HUES64 (cell line): ENCODE data around the gene SYT14.

ENCODE experiments used
- H3K27ac ChIP-seq: 2 replicates; pipeline ENCODE4 v1.7.0; 2013; ENCODE audit warnings: low read depth, low read length, inconsistent platforms
- H3K27me3 ChIP-seq: 2 replicates; pipeline ENCODE4 v1.6.1; 2013; ENCODE audit warnings: mild to moderate bottlenecking, low read length; ENCODE audit not compliant: insufficient read depth
- H3K36me3 ChIP-seq: 2 replicates; pipeline ENCODE4 v1.6.1; 2013; ENCODE audit warnings: mild to moderate bottlenecking, low read length; ENCODE audit not compliant: insufficient read depth
- H3K4me1 ChIP-seq: 2 replicates; pipeline ENCODE4 v1.6.1; 2013; ENCODE audit warnings: mild to moderate bottlenecking, low read length, moderate library complexity; ENCODE audit not compliant: insufficient read depth
- H3K4me3 ChIP-seq: 2 replicates; pipeline ENCODE4 v1.5.1; 2013; ENCODE audit warnings: mild to moderate bottlenecking, low read length, moderate library complexity
- H3K9ac ChIP-seq: 2 replicates; pipeline ENCODE4 v1.6.1; 2013; ENCODE audit warnings: mild to moderate bottlenecking, low read depth, low read length
- H3K9me3 ChIP-seq: 2 replicates; pipeline ENCODE4 v1.6.1; 2013; ENCODE audit warnings: low read depth, low read length; ENCODE audit not compliant: insufficient read depth
- WGBS: fragments of 150-250, 120-280 bp; methylation state at CpG from one replicate; pipeline ENCODE4 v1.1.7; 2013; ENCODE audit warnings: missing lambda C conversion rate; 5-methylcytosine and 5-hydroxymethylcytosine counted together

SYT14 gene

DNA sequence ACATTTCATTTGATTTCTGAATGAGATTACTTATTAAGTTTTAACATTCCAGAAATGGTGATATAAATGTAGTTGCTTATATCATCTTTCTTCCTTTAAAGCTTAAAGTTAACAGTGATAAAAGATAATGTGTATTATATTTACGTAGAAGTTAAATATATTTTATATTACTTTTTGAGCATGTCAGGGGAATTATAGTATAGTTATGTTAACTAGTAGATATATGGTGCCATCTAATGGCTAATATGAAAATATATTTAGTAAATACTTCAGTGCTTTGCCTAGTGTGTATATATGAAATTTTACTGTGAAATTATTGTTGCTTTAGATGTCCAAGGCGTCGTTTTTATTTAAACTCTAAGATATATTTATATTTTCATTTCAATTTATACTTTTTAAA is 51.5 kb downstream of the SYT14 start:
- H3K27ac ChIP-seq: no peak overlapping the region
- H3K4me1 ChIP-seq: peaks cover 10% of the 10 kb centered on the region
- H3K9me3 ChIP-seq: peaks cover 6% of the 10 kb centered on the region; the same call in 1 of the 2 replicates
- WGBS: no CpG with 5 or more reads among the region's 3 CpGs
- no peak overlapping the region for H3K9ac ChIP-seq
- H3K4me3 ChIP-seq: no peak overlapping the region
- H3K36me3 ChIP-seq: no peaks in the 10 kb centered on the region
- no peaks in the 10 kb centered on the region for H3K27me3 ChIP-seq

DNA sequence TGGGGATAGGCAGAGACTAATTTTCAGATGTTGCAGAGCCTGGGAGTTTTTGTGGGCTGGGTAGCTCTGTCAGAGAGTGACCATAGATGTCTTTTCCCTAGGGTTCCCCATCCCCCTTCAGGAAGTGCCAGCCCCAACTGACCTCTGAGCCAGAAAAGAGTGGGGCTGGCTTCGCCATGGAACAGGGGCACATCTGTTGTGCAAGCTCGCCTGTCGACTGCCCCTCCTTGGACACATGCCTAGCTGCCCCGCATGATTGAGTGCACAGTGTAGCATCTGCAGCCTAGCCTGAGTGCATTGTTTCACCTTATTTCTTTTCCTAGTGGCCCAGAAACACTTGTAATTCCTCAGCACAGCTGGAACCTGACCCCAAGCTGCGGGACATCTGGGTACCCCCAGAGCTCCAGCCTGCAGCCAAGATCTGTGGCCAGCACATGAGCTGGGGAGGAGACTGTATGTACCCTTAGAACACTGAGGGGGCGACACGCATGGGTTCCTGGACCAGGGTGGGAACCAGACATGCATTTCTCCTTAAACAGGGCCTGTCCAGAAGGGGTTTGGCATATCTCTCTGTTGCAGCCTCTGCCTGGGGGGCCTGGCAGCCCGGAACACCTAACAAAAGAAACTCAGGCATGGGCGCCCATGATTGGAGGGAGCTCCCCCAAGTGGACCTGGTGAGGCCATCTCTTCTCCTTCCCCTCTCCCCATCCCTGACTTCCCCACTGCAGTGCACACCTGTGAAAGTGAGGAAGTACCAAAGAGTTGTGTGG is 55.2 kb downstream of the SYT14 start:
- 91% methylated on average over 9 of the region's 9 CpGs for WGBS
- H3K36me3 ChIP-seq: no peaks in the 10 kb centered on the region
- no peak overlapping the region for H3K9ac ChIP-seq
- H3K27me3 ChIP-seq: no peaks in the 10 kb centered on the region
- H3K4me1 ChIP-seq: peaks cover 6% of the 10 kb centered on the region
- no peak overlapping the region for H3K27ac ChIP-seq
- no peaks in the 10 kb centered on the region for H3K9me3 ChIP-seq
- no peak overlapping the region for H3K4me3 ChIP-seq

DNA sequence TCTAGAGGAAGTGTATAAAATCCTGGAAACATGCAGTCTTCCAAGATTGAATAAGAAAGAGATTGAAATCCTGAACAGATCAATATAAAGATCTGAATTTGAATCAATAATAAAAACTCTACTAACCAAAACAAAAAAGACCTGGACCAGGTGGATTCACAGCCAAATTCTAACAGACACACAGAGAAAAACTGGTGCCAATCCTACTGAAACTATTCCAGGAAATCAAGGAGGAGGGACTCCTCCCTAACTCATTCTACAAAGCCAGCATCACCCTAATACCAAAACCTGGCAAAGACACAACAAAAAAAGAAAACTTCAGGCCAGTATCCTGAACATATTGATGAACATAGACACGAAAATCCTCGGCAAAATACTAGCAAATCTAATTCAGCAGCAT is 58.3 kb downstream of the SYT14 start:
- WGBS: 93% methylated on average over 2 of the region's 2 CpGs
- H3K4me3 ChIP-seq: no peak overlapping the region
- H3K9ac ChIP-seq: no peak overlapping the region
- H3K9me3 ChIP-seq: no peaks in the 10 kb centered on the region
- H3K36me3 ChIP-seq: no peaks in the 10 kb centered on the region
- H3K27ac ChIP-seq: no peak overlapping the region
- no peaks in the 10 kb centered on the region for H3K4me1 ChIP-seq
- H3K27me3 ChIP-seq: no peaks in the 10 kb centered on the region

DNA sequence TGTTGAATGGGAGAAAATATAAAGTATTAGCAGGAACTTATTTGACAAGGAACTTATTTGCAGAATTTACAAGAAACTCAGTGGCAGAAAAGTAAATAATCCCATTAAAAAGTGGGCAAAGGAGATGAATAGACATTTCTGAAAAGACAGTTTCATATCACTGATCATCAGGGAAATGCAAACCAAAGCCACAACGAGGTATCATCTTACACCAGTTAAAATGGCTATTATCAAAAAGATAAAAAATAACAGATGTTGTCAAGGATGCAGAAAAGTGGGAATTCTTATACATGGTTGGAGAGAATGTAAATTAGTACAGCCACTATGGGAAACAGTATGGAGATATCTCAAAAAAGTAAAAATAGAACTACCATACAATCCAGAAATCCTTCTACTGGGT is 61.0 kb downstream of the SYT14 start:
- no peaks in the 10 kb centered on the region for H3K36me3 ChIP-seq
- WGBS: 40% methylated on average over 1 of the region's 1 CpG

DNA sequence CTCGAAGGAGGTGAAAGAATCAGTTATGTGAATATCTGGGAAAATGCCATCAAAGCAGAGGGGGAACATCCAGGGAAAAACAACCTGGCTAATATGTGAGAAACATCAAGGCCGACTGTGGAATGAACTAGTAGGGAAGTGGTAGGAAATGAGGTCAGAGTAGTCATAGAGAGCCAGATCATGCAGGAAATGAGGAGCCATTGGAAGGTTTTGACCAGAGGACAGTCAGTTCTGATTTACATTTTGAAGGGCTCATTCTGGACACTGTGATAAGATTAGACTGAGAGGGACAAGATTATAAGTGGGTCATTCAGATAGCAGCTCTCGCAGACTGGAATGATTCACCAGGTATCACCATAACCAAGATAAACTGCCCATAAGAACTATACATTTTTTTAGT is 63.7 kb downstream of the SYT14 start:
- Histone ChIP-seq H3K27ac (no peak overlapping the region), H3K9me3 (no peaks in the 10 kb centered on the region), H3K36me3 (no peaks in the 10 kb centered on the region), H3K4me3 (no peak overlapping the region), H3K4me1 (no peaks in the 10 kb centered on the region), H3K9ac (no peak overlapping the region), H3K27me3 (no peaks in the 10 kb centered on the region)
- WGBS: 92% methylated on average over 2 of the region's 3 CpGs

More for the DNA sequence above, 61.0 kb downstream of the SYT14 start:
- Histone ChIP-seq H3K9ac (no peak overlapping the region), H3K4me3 (no peak overlapping the region), H3K4me1 (no peaks in the 10 kb centered on the region), H3K27ac (no peak overlapping the region), H3K27me3 (no peaks in the 10 kb centered on the region), H3K9me3 (no peaks in the 10 kb centered on the region)

DNA sequence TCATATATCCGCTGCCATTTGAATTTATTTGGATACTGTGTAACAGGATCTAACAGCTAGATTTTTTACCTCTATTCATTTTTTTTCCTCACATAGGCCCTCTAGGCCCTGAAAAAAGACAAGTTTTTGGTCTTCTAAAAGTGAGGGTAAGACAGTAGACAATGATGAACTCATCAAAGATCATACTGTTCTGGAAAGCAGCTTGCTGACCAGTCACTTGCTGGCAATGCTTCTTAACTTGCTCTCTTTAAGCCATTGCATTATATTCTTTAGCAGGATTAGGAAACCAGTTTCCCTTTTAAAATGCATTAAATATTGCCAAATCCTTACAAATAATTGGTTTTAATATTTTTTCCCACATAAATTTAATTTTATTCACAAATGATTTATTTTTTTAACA is 65.5 kb downstream of the SYT14 start:
- Histone ChIP-seq H3K4me3 (no peak overlapping the region), H3K36me3 (no peaks in the 10 kb centered on the region), H3K9me3 (no peaks in the 10 kb centered on the region), H3K27me3 (no peaks in the 10 kb centered on the region), H3K4me1 (no peaks in the 10 kb centered on the region), H3K9ac (no peak overlapping the region), H3K27ac (no peak overlapping the region)
- no CpG with 5 or more reads among the region's 1 CpG for WGBS

DNA sequence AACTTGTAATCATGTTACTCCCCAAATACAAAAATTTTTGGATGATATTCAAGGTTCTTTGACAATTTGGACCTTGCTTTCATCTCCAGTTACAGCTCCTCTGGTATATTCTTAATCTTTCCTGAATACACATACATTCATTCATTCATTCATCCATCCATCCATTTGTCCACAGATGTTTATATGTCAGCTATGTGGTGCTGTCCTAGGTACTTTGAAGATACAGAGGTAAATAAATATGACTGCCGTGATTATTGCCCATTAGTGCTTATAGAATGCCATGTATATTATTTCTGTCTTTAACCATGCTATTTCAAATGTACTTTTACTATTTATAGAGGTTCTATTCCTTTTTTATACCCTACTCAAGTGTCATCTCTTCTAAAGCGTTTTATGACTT is 72.1 kb downstream of the SYT14 start:
- Histone ChIP-seq H3K4me3 (no peak overlapping the region), H3K27ac (no peak overlapping the region), H3K9me3 (no peaks in the 10 kb centered on the region), H3K36me3 (no peaks in the 10 kb centered on the region), H3K9ac (no peak overlapping the region), H3K27me3 (no peaks in the 10 kb centered on the region), H3K4me1 (no peaks in the 10 kb centered on the region)
- WGBS: 100% methylated on average over 1 of the region's 2 CpGs

DNA sequence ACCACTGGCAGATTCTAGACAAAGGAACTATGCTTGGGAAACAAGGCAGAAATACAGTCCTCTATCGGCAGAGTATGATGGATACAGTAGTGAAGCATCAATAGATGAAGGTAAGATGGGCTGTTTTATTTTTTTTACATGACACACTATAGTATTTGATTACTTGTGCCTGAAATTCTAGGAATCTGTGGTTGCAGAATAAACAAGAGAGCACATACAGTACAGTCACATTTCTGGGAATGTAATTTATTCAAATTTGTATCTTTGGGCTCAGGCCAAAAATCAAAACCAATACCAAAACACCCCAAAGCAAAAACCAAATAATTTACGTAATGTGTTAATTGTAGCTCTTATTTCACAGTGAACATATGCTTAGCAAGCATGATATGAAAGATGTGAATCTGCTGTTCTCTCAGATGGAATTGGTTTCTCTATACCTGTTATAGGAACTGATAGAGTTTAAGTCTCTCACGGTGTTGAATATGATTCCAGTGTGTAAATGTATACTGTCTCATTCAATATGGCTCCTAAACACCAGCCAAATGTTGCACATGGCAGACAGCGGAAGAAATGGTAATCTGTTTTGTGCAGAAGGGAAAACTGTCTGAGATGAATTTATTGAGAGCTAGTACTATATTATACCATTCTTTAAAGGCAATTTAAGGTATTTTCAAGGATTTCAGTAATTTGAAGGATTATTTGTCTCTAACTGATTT is 83.3 kb downstream of the SYT14 start:
- no peaks in the 10 kb centered on the region for H3K27me3 ChIP-seq
- no peaks in the 10 kb centered on the region for H3K9me3 ChIP-seq
- no peaks in the 10 kb centered on the region for H3K4me1 ChIP-seq
- no peak overlapping the region for H3K9ac ChIP-seq
- no peak overlapping the region for H3K27ac ChIP-seq
- peaks cover 7% of the 10 kb centered on the region; the same call in 1 of the 2 replicates for H3K36me3 ChIP-seq
- H3K4me3 ChIP-seq: no peak overlapping the region
- WGBS: 98% methylated on average over 4 of the region's 4 CpGs

DNA sequence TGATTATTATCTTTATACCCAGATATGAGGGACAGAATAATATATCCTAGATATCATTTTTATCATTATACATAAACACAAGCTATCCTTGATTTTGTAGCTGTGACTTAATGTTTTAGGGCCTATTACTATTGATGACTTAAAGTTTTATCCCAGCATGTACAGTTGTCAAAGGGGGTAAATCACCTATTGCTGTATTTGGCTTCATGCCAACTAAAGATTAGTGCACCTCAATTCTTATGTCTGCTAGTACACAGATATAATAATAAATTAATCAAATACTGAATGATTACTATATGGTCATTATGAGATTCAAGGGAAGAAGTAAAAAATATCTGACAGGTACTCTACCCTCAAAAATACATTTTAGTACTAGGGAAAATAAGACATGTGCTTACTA is 84.0 kb downstream of the SYT14 start:
- H3K4me1 ChIP-seq: no peaks in the 10 kb centered on the region
- no peak overlapping the region for H3K9ac ChIP-seq
- H3K27me3 ChIP-seq: no peaks in the 10 kb centered on the region
- peaks cover 7% of the 10 kb centered on the region; the same call in 1 of the 2 replicates for H3K36me3 ChIP-seq
- no peak overlapping the region for H3K27ac ChIP-seq
- H3K4me3 ChIP-seq: no peak overlapping the region
- no peaks in the 10 kb centered on the region for H3K9me3 ChIP-seq

DNA sequence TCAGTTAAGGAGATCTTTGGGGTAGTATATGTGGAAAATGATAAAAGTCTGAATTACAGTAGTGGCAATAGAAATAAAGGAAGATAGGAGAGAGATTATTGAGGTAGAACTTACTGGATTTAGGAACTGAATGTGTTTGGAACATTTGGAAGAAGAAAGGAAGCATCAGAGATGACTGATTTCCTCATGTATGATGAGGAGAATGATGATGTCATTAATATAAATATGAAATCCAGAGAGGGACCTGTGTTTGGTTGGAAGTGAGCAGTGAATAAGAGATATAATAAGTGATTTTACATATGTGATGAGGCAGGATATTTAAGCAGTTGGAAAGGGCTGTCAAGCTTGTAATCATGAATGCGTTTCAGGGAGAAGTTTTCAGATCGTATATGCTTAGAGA is 86.3 kb downstream of the SYT14 start:
- Histone ChIP-seq H3K27me3 (no peaks in the 10 kb centered on the region), H3K4me1 (no peaks in the 10 kb centered on the region), H3K27ac (no peak overlapping the region), H3K9me3 (no peaks in the 10 kb centered on the region), H3K36me3 (peaks cover 7% of the 10 kb centered on the region; the same call in 1 of the 2 replicates), H3K9ac (no peak overlapping the region), H3K4me3 (no peak overlapping the region)
- 92% methylated on average over 2 of the region's 2 CpGs for WGBS

DNA sequence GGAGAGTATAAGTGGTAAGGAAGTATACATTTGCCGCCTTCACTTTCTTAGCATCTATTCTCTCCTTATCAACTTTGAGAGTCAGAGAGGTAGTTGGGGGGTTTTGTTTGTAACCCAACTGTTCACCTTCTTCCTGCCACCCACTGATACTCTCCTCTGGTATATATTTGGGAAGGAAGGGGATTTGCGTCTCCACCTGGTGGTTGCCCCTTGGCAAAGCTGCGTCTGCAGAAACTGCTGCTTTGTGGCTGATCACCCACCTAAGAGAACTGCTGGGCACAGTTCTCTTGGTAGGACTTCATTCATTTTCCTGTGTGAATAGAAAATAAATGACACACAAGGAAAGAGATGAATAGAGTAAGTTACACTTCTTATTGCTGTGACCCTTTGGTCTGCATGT is 87.0 kb downstream of the SYT14 start:
- Histone ChIP-seq H3K4me3 (no peak overlapping the region), H3K9me3 (no peaks in the 10 kb centered on the region), H3K27me3 (no peaks in the 10 kb centered on the region), H3K36me3 (peaks cover 7% of the 10 kb centered on the region; the same call in 1 of the 2 replicates), H3K27ac (no peak overlapping the region), H3K4me1 (no peaks in the 10 kb centered on the region), H3K9ac (no peak overlapping the region)
- 82% methylated on average over 2 of the region's 3 CpGs for WGBS
